Measurements from ENCODE around the gene MALT1. TPM values are rescaled to one million over a fixed set of nuclear protein-coding genes. Genes with fewer than 3 reads are reported as not detected.

Gene MALT1
- total RNA-seq, 3 donors from 2014 or later (not counting 1 experiment from before 2014, with no cell fraction given) = 49.8 to 55.8 (median 54.5) TPM

DNA sequence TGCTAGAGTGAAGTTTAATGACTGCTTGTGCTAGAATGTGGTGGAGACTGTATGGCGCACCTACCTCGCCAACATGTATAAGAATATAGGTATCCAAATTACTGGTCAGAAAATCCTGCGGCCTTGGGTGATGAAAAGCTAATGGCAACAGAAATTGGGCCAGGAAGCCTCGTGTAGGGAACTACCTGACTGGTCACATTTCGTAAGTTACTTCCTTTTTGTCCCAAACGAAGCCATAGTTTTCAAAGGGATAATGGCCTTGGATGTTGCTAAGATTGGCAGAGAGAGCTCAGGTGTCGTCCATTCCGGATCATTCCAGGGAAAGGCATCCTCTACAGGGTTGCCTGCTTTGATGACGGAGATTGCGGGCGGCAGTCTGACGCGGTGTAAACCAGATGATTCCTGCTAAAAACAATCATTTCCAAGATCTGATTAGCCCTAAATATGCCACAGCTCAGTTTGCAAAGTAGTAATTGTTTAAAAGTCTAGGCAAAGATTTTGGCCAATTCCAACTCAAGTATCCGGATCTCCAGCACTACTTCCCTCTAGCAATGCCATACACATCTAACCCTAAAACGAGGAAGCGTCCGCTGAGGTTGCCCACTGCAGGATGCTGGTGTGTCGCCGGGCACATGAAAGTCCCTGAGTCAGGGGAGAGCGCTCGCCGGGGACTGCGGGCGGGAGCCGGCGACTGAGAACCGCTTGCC lies 708 bp upstream of the MALT1 start:
- Mint-ChIP-seq H3K27ac (peak overlapping the region; percentile 88 to 94), H3K27me3 (ENCODE audit: low read depth in 2 of 2) (no peaks in the 10 kb centered on the region), H3K4me3 (peak overlapping the region; percentile 94), H3K9me3 (no peaks in the 10 kb centered on the region), H3K4me1 (peaks cover 26 to 27% of the 10 kb centered on the region in 2 donors), H3K36me3 (no peaks in the 10 kb centered on the region)
- H3K4me3 ChIP-seq (ENCODE audit: low read length) = peak overlapping the region; percentile 60
- peak in 1 of 3 donors; percentile 41 for ATAC-seq
- H3K27me3 ChIP-seq (ENCODE audit: control insufficient read depth, insufficient read depth, low read length) = no peaks in the 10 kb centered on the region
- H3K36me3 ChIP-seq (ENCODE audit: control insufficient read depth, insufficient read depth, low read length) = no peaks in the 10 kb centered on the region
- peak overlapping the region; percentile 76 for H3K27ac ChIP-seq (ENCODE audit: low read length)
- intact Hi-C loops (cut with micrococcal nuclease) = loop anchor here (1.0 to 5.0 kb wide), 3 partner anchors 47 to 92 kb away; no protein-coding TSS in a partner anchor
- H3K4me1 ChIP-seq (ENCODE audit: control insufficient read depth, insufficient read depth, low read length) = peaks cover 19% of the 10 kb centered on the region
- no peaks in the 10 kb centered on the region for H3K9me3 ChIP-seq (ENCODE audit: control insufficient read depth, insufficient read depth, low read length)
- peak in 1 of 2 donors; percentile 41 for DNase-seq
- 19% methylated on average over 27 of the region's 27 CpGs for WGBS (ENCODE audit: insufficient coverage)
- no peak for TF ChIP-seq CTCF (IDR thresholded peaks at IDR 0.05)

- H3K4me1 ChIP-seq (ENCODE audit: control insufficient read depth, insufficient read depth, low read length) = peaks cover 19% of the 10 kb centered on the region
These were observed 633 bp downstream of the MALT1 start for GRCh38 chr18:58671632-58672564.

GRCh38 chr18:58674159-58674558 lies 2.9 kb downstream of the MALT1 start:
- DNase-seq (no peak), ATAC-seq (no peak)
- Histone ChIP-seq H3K9me3 (ENCODE audit: control insufficient read depth, insufficient read depth, low read length) (no peaks in the 10 kb centered on the region), H3K4me3 (ENCODE audit: low read length) (no peak overlapping the region), H3K27me3 (ENCODE audit: control insufficient read depth, insufficient read depth, low read length) (no peaks in the 10 kb centered on the region), H3K4me1 (ENCODE audit: control insufficient read depth, insufficient read depth, low read length) (peaks cover 19% of the 10 kb centered on the region), H3K36me3 (ENCODE audit: control insufficient read depth, insufficient read depth, low read length) (no peaks in the 10 kb centered on the region), H3K27ac (ENCODE audit: low read length) (no peak overlapping the region)
- H3K4me3 Mint-ChIP-seq = peak overlapping the region; percentile 2
- H3K27me3 Mint-ChIP-seq (ENCODE audit: low read depth in 2 of 2) = no peaks in the 10 kb centered on the region
- peaks cover 46 to 52% of the 10 kb centered on the region in 2 donors for H3K4me1 Mint-ChIP-seq
- 97% methylated on average over 5 of the region's 5 CpGs for WGBS (ENCODE audit: insufficient coverage)
- intact Hi-C loops (cut with micrococcal nuclease) = loop anchor here (5.0 kb wide), 2 partner anchors 43 to 88 kb away; no protein-coding TSS in a partner anchor
- no peaks in the 10 kb centered on the region for H3K36me3 Mint-ChIP-seq
- H3K9me3 Mint-ChIP-seq = no peaks in the 10 kb centered on the region
- TF ChIP-seq CTCF (IDR thresholded peaks at IDR 0.05) = no peak
- H3K27ac Mint-ChIP-seq = peak overlapping the region; percentile 3 to 35

More at GRCh38 chr18:58671632-58672564, 633 bp downstream of the MALT1 start:
- Histone ChIP-seq H3K27ac (ENCODE audit: low read length) (peak overlapping the region; percentile 67), H3K9me3 (ENCODE audit: control insufficient read depth, insufficient read depth, low read length) (no peaks in the 10 kb centered on the region), H3K36me3 (ENCODE audit: control insufficient read depth, insufficient read depth, low read length) (no peaks in the 10 kb centered on the region), H3K4me3 (ENCODE audit: low read length) (peak overlapping the region; percentile 58), H3K27me3 (ENCODE audit: control insufficient read depth, insufficient read depth, low read length) (no peaks in the 10 kb centered on the region)
- H3K27me3 Mint-ChIP-seq (ENCODE audit: low read depth in 2 of 2) = no peaks in the 10 kb centered on the region
- no peaks in the 10 kb centered on the region for H3K36me3 Mint-ChIP-seq
- H3K9me3 Mint-ChIP-seq = no peaks in the 10 kb centered on the region
- WGBS (ENCODE audit: insufficient coverage) = under 1% methylated on average over 59 of the region's 64 CpGs
- peaks cover 36 to 38% of the 10 kb centered on the region in 2 donors for H3K4me1 Mint-ChIP-seq
- peak overlapping the region; percentile 94 for H3K4me3 Mint-ChIP-seq
- H3K27ac Mint-ChIP-seq = peak overlapping the region; percentile 88 to 94
- ATAC-seq (peak; percentile 35 to 46 (median 43)), DNase-seq (peak in 1 of 2 donors; percentile 38)
- no peak for TF ChIP-seq CTCF (IDR thresholded peaks at IDR 0.05)
- intact Hi-C loops (cut with micrococcal nuclease) = loop anchor here (1.0 to 5.0 kb wide), 3 partner anchors 45 to 90 kb away; no protein-coding TSS in a partner anchor

Measured in natural killer cell (primary cell).